SK-N-SH (cell line): ENCODE data around the gene PPP2R3B. TPM values are rescaled to one million over a fixed set of nuclear protein-coding genes. Genes with fewer than 3 reads are reported as not detected.

Source experiments
- CTCF ChIA-PET: fragments of 300-600, 350-600 bp; formaldehyde crosslinking; extraction: SDS; loops from one replicate; lab custom pipeline; 2021; lab: Yijun Ruan, JAX
- POLR2A ChIA-PET: fragments of 350-600 bp; sonication (Branson Sonifier 250); formaldehyde crosslinking; extraction: SDS; loops from one replicate; lab custom pipeline; 2020; ENCODE audit warnings: antibody characterized with exemption, inconsistent platforms; lab: Yijun Ruan, JAX
- DNase-seq: peaks from one replicate; pipeline ENCODE4 v3.0.0; 2012
- H2AFZ ChIP-seq: fragments of 200-600 bp; sonication (generic); 2 replicates; pipeline ENCODE4 v1.8.1; 2016; ENCODE audit warnings: antibody characterized with exemption, mild to moderate bottlenecking, low read depth
- H3F3A ChIP-seq: fragments of 200-600 bp; sonication (generic); replicated peaks from 2 replicates; pipeline ENCODE3; 2016; ENCODE audit warnings: antibody characterized with exemption, mild to moderate bottlenecking; ENCODE audit not compliant: insufficient read depth
- H3K27ac ChIP-seq, 2 experiments: fragments of 200-500 bp in 1 of 2; fragments of 200-600 bp in 1 of 2; sonication (Bioruptor generic) in 1 of 2; sonication (generic), shearing (Covaris generic) in 1 of 2; 2 replicates each; pipeline versions ENCODE4 v1.5.1 to v1.6.1; 2014 to 2016; ENCODE audit warnings: low read depth in 2 of 2, inconsistent platforms in 1 of 2, low read length in 1 of 2, mild to moderate bottlenecking in 1 of 2, mixed read lengths in 1 of 2
- H3K27me3 ChIP-seq: fragments of 200-600 bp; sonication (generic), shearing (Covaris generic); 2 replicates; pipeline ENCODE4 v1.6.1; 2016; ENCODE audit warnings: mixed run types; ENCODE audit not compliant: insufficient read depth
- H3K36me3 ChIP-seq, 2 experiments: fragments of 200-500 bp in 1 of 2; fragments of 200-600 bp in 1 of 2; sonication (Bioruptor generic) in 1 of 2; sonication (generic) in 1 of 2; replicated peaks in 1 of 2; 2 replicates each; pipeline versions ENCODE3 to v1.5.1; 2014 to 2016; ENCODE audit warnings: low read length in 1 of 2, mild to moderate bottlenecking in 1 of 2; ENCODE audit not compliant: insufficient read depth in 2 of 2, control insufficient read depth in 1 of 2
- H3K4me1 ChIP-seq, 2 experiments: fragments of 200-500 bp in 1 of 2; fragments of 200-600 bp in 1 of 2; sonication (Bioruptor generic) in 1 of 2; sonication (generic), shearing (Covaris generic) in 1 of 2; 2 replicates each; pipeline versions ENCODE4 v1.5.1 to v1.6.1; 2014 to 2016; ENCODE audit warnings: low read depth in 1 of 2, low read length in 1 of 2, mixed run types in 1 of 2; ENCODE audit not compliant: insufficient read depth in 2 of 2, control insufficient read depth in 1 of 2
- H3K4me2 ChIP-seq: fragments of 200-600 bp; sonication (generic), shearing (Covaris generic); 2 replicates; pipeline ENCODE4 v1.6.1; 2017; ENCODE audit warnings: mixed run types
- H3K4me3 ChIP-seq, 2 experiments: fragments of 200-500 bp in 1 of 2; fragments of 200-600 bp in 1 of 2; sonication (Bioruptor generic) in 1 of 2; sonication (generic), shearing (Covaris generic) in 1 of 2; 2 replicates each; pipeline versions ENCODE4 v1.5.1 to v1.8.1; 2014 to 2016; ENCODE audit warnings: low read depth in 2 of 2, inconsistent platforms in 1 of 2, low read length in 1 of 2, mild to moderate bottlenecking in 1 of 2, mixed read lengths in 1 of 2, moderate library complexity in 1 of 2
- H3K79me2 ChIP-seq: fragments of 200-600 bp; sonication (generic); 2 replicates; pipeline ENCODE4 v1.8.1; 2017; ENCODE audit warnings: mild to moderate bottlenecking; ENCODE audit not compliant: insufficient read depth
- H3K9ac ChIP-seq: fragments of 200-600 bp; sonication (generic); 2 replicates; pipeline ENCODE4 v1.6.1; 2017; ENCODE audit warnings: mixed run types
- H3K9me2 ChIP-seq: fragments of 200-600 bp; sonication (generic); 2 replicates; pipeline ENCODE4 v1.6.1; 2017; ENCODE audit warnings: mixed run types
- H3K9me3 ChIP-seq: fragments of 200-600 bp; sonication (generic); 2 replicates; pipeline ENCODE4 v1.6.1; 2017; ENCODE audit warnings: mixed run types, mild to moderate bottlenecking, moderate library complexity
- H4K20me1 ChIP-seq: fragments of 200-600 bp; sonication (generic); 2 replicates; pipeline ENCODE4 v1.6.1; 2017; ENCODE audit warnings: mild to moderate bottlenecking, mixed run types; ENCODE audit not compliant: insufficient read depth
- CHD2 ChIP-seq: fragments of 150-350 bp; IDR thresholded peaks from 2 replicates; pipeline ENCODE4 v1.6.1; 2018; ENCODE audit warnings: low read length; ENCODE audit not compliant: partially characterized antibody
- EP300 ChIP-seq, 2 experiments: IDR thresholded peaks; 2 replicates each; pipeline versions ENCODE4 v1.4.0 to v1.6.1; 2012; ENCODE audit warnings: borderline replicate concordance in 1 of 2, low read depth in 1 of 2, low read length in 1 of 2
- EZH2phosphoT487 ChIP-seq: fragments of 200-600 bp; sonication (generic); IDR thresholded peaks from 2 replicates; pipeline ENCODE4 v1.6.1; 2017; ENCODE audit warnings: low read depth, mixed run types, mild to moderate bottlenecking, antibody characterized with exemption, moderate library complexity, borderline replicate concordance
- FOSL2 ChIP-seq: IDR thresholded peaks from 2 replicates; pipeline ENCODE4 v1.4.0; 2012; ENCODE audit warnings: low read depth, mild to moderate bottlenecking, moderate library complexity, borderline replicate concordance
- IRF3 ChIP-seq: fragments of 150-350 bp; IDR thresholded peaks from 2 replicates; pipeline ENCODE4 v1.6.1; 2016; ENCODE audit warnings: mild to moderate bottlenecking, low read depth, low read length
- MAX ChIP-seq: IDR thresholded peaks from 2 replicates; pipeline ENCODE4 v1.4.0; 2012; ENCODE audit warnings: low read depth
- MXI1 ChIP-seq: IDR thresholded peaks from 2 replicates; pipeline ENCODE4 v1.6.1; 2012; ENCODE audit warnings: mild to moderate bottlenecking, low read depth, low read length, improper control_type of control experiment
- NFIC ChIP-seq: IDR thresholded peaks from 2 replicates; pipeline ENCODE4 v1.4.0; 2012; ENCODE audit warnings: borderline replicate concordance
- RAD21 ChIP-seq: IDR thresholded peaks from 2 replicates; pipeline ENCODE4 v1.6.1; 2012; ENCODE audit warnings: mild to moderate bottlenecking, low read length
- RCOR1 ChIP-seq: fragments of 150-350 bp; IDR thresholded peaks from 2 replicates; pipeline ENCODE4 v1.6.1; 2017; ENCODE audit warnings: antibody characterized with exemption, low read length
- SIN3A ChIP-seq: IDR thresholded peaks from 2 replicates; pipeline ENCODE4 v1.6.1; 2012; ENCODE audit warnings: low read depth, mild to moderate bottlenecking, low read length, moderate library complexity, borderline replicate concordance
- TCF12 ChIP-seq: IDR thresholded peaks from 2 replicates; pipeline ENCODE4 v1.4.0; 2012
- USF1 ChIP-seq: IDR thresholded peaks from 2 replicates; pipeline ENCODE4 v1.4.0; 2012; ENCODE audit warnings: low read depth, borderline replicate concordance
- ZBTB33 ChIP-seq: IDR thresholded peaks from 2 replicates; pipeline ENCODE4 v1.4.0; 2012; ENCODE audit warnings: low read depth, borderline replicate concordance
- WGBS: methylation state at CpG from one replicate; pipeline ENCODE4 v1.1.6; 2017; ENCODE audit warnings: low lambda C conversion rate; 5-methylcytosine and 5-hydroxymethylcytosine counted together
- polyA plus RNA-seq, 3 experiments: library from polyadenylated mRNA; depleted of rRNA; stranded (reverse); fragments of >200 nt; gene quantifications; 2 replicates each; pipeline ENCODE4 v1.2.3, GENCODE V29; 2012

Gene PPP2R3B
- polyA plus RNA-seq, 1 of the 3 experiments (the other 2 are of a cell fraction) = 19.4 TPM

GRCh38 chrX:362937-363620 is 23.6 kb downstream of the PPP2R3B start:
- H4K20me1 ChIP-seq = no peaks in the 10 kb centered on the region
- WGBS = 70% methylated on average over 33 of the region's 38 CpGs
- no peak for DNase-seq
- H2AFZ ChIP-seq = no peak overlapping the region
- H3K27ac ChIP-seq = no peak overlapping the region
- H3K4me2 ChIP-seq = no peak overlapping the region
- H3K79me2 ChIP-seq = peaks cover 3% of the 10 kb centered on the region; the same call in 1 of the 2 replicates
- no peaks in the 10 kb centered on the region for H3K9me2 ChIP-seq
- TF ChIP-seq NFIC = no peak
- TF ChIP-seq EZH2phosphoT487 = no peak
- no peak for TF ChIP-seq IRF3
- no peak for TF ChIP-seq MAX
- no peak for TF ChIP-seq FOSL2
- no peak for TF ChIP-seq RAD21
- TF ChIP-seq EP300 (IDR thresholded peaks at IDR 0.05; ENCODE audit: borderline replicate concordance in 1 of 2, low read depth in 1 of 2, low read length in 1 of 2) = no peak
- no peak for TF ChIP-seq MXI1
- no peak for TF ChIP-seq TCF12
- no peak for TF ChIP-seq SIN3A
- no peak for TF ChIP-seq RCOR1
- TF ChIP-seq CHD2 = no peak
- TF ChIP-seq ZBTB33 = no peak
- no peak for TF ChIP-seq USF1
- TF ChIP-seq, all 33 proteins: peak for 0
- ChIA-PET CTCF (no interaction called here), POLR2A (no interaction called here)
- H3K9me3 ChIP-seq = peaks cover 10% of the 10 kb centered on the region; the same call in 1 of the 2 replicates
- H3K36me3 ChIP-seq = peaks cover 0 to 18% of the 10 kb centered on the region in 2 experiments
- peaks cover 5% of the 10 kb centered on the region for H3F3A ChIP-seq
- no peak overlapping the region for H3K9ac ChIP-seq
- H3K4me3 ChIP-seq = no peak overlapping the region
- no peaks in the 10 kb centered on the region for H3K27me3 ChIP-seq
- H3K4me1 ChIP-seq = no peaks in the 10 kb centered on the region
